GM12878 (cell line): ENCODE data around the gene NFKB2. TPM values are rescaled to one million over a fixed set of nuclear protein-coding genes. Genes with fewer than 3 reads are reported as not detected.

Source experiments
- ATAC-seq: fragments of 200-7000 bp; cut with Tn5 transposase; 3 replicates; pipeline ENCODE4 v1.9.1; 2020; ENCODE audit warnings: mild to moderate bottlenecking, moderate library complexity
- BruUV-seq: library from RNA; stranded (reverse); fragments of 400-500 nt; replicated peaks from 2 replicates; lab custom pipeline; 2021; lab: Mats Ljungman, UMichigan
- CTCF ChIA-PET: fragments of 300-600 bp; sonication (Branson Sonifier 250); formaldehyde crosslinking; extraction: SDS; loops from one replicate; lab custom pipeline; 2021; ENCODE audit warnings: inconsistent platforms; lab: Yijun Ruan, JAX
- POLR2A ChIA-PET: fragments of 350-600 bp; formaldehyde crosslinking; extraction: SDS; loops from one replicate; lab custom pipeline; 2021; ENCODE audit warnings: inconsistent platforms; lab: Charles Lee
- RAD21 ChIA-PET: fragments of 300-600 bp; sonication (Branson Sonifier 250); formaldehyde crosslinking; loops from one replicate; lab custom pipeline; 2023; ENCODE audit warnings: antibody characterized with exemption; ENCODE audit not compliant: unreplicated experiment; lab: Charles Lee
- SMC1A ChIA-PET: fragments of 300-600 bp; sonication (Branson Sonifier 250); formaldehyde crosslinking; loops from one replicate; lab custom pipeline; 2023; ENCODE audit not compliant: unreplicated experiment, uncharacterized antibody; lab: Charles Lee
- DNase-seq: peaks from one replicate; pipeline ENCODE4 v3.0.0-alpha.2; 2011; ENCODE audit warnings: low read depth, low spot score
- FAIRE-seq: peaks from 3 replicates; lab custom pipeline; 2011; peaks lifted over from hg19 to GRCh38; lab: Jason Lieb, UNC
- H2AFZ ChIP-seq: 2 replicates; pipeline ENCODE4 v1.6.0; 2011; ENCODE audit warnings: low read depth, low read length, control low read depth; ENCODE audit not compliant: control insufficient read depth
- H3K27ac ChIP-seq: 2 replicates; pipeline ENCODE4 v1.5.1; 2011; ENCODE audit warnings: control low read depth; ENCODE audit not compliant: control insufficient read depth, insufficient read depth
- H3K27me3 ChIP-seq, 2 experiments: replicated peaks in 1 of 2; 2 replicates each; pipeline versions ENCODE4 v1.6.0 to v1.6.1; 2011; ENCODE audit warnings: low read length in 1 of 2; ENCODE audit not compliant: control insufficient read depth in 2 of 2, insufficient read depth in 2 of 2
- H3K36me3 ChIP-seq, 2 experiments: 2 replicates each; pipeline ENCODE4 v1.5.1; 2011; ENCODE audit warnings: low read length in 1 of 2; ENCODE audit not compliant: control insufficient read depth in 2 of 2, insufficient read depth in 2 of 2
- H3K4me1 ChIP-seq: 2 replicates; pipeline ENCODE4 v1.6.1; 2011; ENCODE audit warnings: mild to moderate bottlenecking, low read length, moderate library complexity, mixed read lengths; ENCODE audit not compliant: control insufficient read depth, insufficient read depth
- H3K4me2 ChIP-seq: 2 replicates; pipeline ENCODE4 v1.6.0; 2011; ENCODE audit warnings: control low read depth; ENCODE audit not compliant: control insufficient read depth, insufficient read depth
- H3K4me3 ChIP-seq: fragments of 200-600 bp; sonication (generic); 2 replicates; pipeline ENCODE4 v1.5.1; 2016
- H3K79me2 ChIP-seq: 2 replicates; pipeline ENCODE4 v1.6.0; 2011; ENCODE audit warnings: low read length; ENCODE audit not compliant: control insufficient read depth, insufficient read depth
- H3K9ac ChIP-seq: 2 replicates; pipeline ENCODE4 v1.8.0; 2011; ENCODE audit warnings: low read length, control low read depth, mixed read lengths; ENCODE audit not compliant: control insufficient read depth, insufficient read depth
- H3K9me3 ChIP-seq: replicated peaks from 3 replicates; pipeline ENCODE4 v1.5.1; 2011; ENCODE audit warnings: mild to moderate bottlenecking, low read length; ENCODE audit not compliant: control insufficient read depth, insufficient read depth
- H4K20me1 ChIP-seq: 2 replicates; pipeline ENCODE4 v1.6.0; 2011; ENCODE audit not compliant: control insufficient read depth, insufficient read depth
- CBX5 ChIP-seq: sonication (generic); IDR thresholded peaks from 2 replicates; pipeline ENCODE4 v1.6.1; 2016; ENCODE audit warnings: low read depth, moderate library complexity, mild to moderate bottlenecking, inconsistent platforms
- IKZF1 ChIP-seq: fragments of 450-650 bp; conservative IDR thresholded peaks from 2 replicates; pipeline ENCODE4 v1.6.1; 2017; ENCODE audit warnings: antibody characterized with exemption, mild to moderate bottlenecking
- IRF3 ChIP-seq: fragments of 450-650 bp; IDR thresholded peaks from 2 replicates; pipeline ENCODE4 v1.6.1; 2014; ENCODE audit warnings: mild to moderate bottlenecking
- JUND ChIP-seq: IDR thresholded peaks from 2 replicates; pipeline ENCODE4 v1.6.1; 2012; ENCODE audit warnings: low read depth, mild to moderate bottlenecking, low read length, improper control_type of control experiment, moderate library complexity
- SUPT20H ChIP-seq: IDR thresholded peaks from 2 replicates; pipeline ENCODE4 v1.6.1; 2011; ENCODE audit warnings: low read depth, mild to moderate bottlenecking, low read length, moderate library complexity, borderline replicate concordance; ENCODE audit not compliant: control insufficient read depth
- YY1 ChIP-seq: IDR thresholded peaks from 2 replicates; pipeline ENCODE4 v1.6.1; 2011; ENCODE audit warnings: low read depth, mild to moderate bottlenecking, low read length
- WGBS: methylation state at CpG from one replicate; pipeline ENCODE4 v1.1.6; 2016; ENCODE audit warnings: low lambda C conversion rate; ENCODE audit not compliant: insufficient replicate concordance, insufficient coverage; ENCODE audit errors: missing lambda C conversion rate; 5-methylcytosine and 5-hydroxymethylcytosine counted together
- in situ Hi-C: fragments of 300-500 bp; cut with MboI; formaldehyde crosslinking; loops from 9 replicates; pipeline ENCODE4 v1.14.3; 2018; ENCODE audit warnings: mixed read lengths
- intact Hi-C: fragments of 100-400 bp; cut with micrococcal nuclease; formaldehyde crosslinking; loops from one replicate; pipeline ENCODE4 v1.14.2; 2022; ENCODE audit not compliant: unreplicated experiment
- polyA plus RNA-seq, 11 experiments: library from polyadenylated mRNA; depleted of rRNA in 4 of 11; unstranded in 6 of 11; stranded (reverse) in 5 of 11; fragments of >200 nt; fragmentation: Nextera tagmentation in 4 of 11; fragmentation: Illumina TruSeq in 1 of 11; extraction: Ambion mirVana in 4 of 11; extraction: Trizol in 1 of 11; gene quantifications; 1 replicate in 1 of 11; 2 replicates in 10 of 11; pipeline versions ENCODE4 v1.2.1 to v1.2.3, GENCODE V29; 2011 to 2016; ENCODE audit warnings: inconsistent platforms in 2 of 11, missing spikeins in 2 of 11, low read depth in 1 of 11
- total RNA-seq, 4 experiments: library from RNA; depleted of rRNA in 3 of 4; stranded (reverse); fragments of >200 nt in 3 of 4; fragmentation: Illumina TruSeq in 1 of 4; extraction: Trizol in 1 of 4; gene quantifications; 2 replicates each; pipeline versions ENCODE4 v1.2.1 to v1.2.3, GENCODE V29; 2013 to 2021

Gene NFKB2
- total and polyA plus RNA-seq, 10 of the 15 experiments (the other 5 are each of a cell fraction or from before 2014, with no cell fraction given): 0.56 to 144 (median 49.4) TPM

GRCh38 chr10:102434394-102435132, 39.1 kb downstream of the NFKB2 start:
- ChIA-PET CTCF (interaction anchor here (1.0 to 2.6 kb wide), 6 partner anchors 11 to 210 kb away, joined by 3 to 8 read pairs (median 5); partner anchors contain the start of gene C10orf95), POLR2A (interaction anchor here (0.7 to 5.5 kb wide), 8 partner anchors 13 to 818 kb away, joined by 3 to 42 read pairs (median 20); partner anchors contain the start of genes C10orf95, FBXL15 and NFKB2), SMC1A (interaction anchor here (0.5 to 5.5 kb wide), 5 partner anchors 13 to 198 kb away, joined by 3 to 42 read pairs (median 5); partner anchors contain the start of genes C10orf95 and FBXL15), RAD21 (interaction anchor here (1.0 to 3.0 kb wide), 4 partner anchors 14 to 150 kb away, joined by 3 to 16 read pairs (median 8); partner anchors contain the start of genes C10orf95 and FBXL15)
- Histone ChIP-seq H3K27ac (peak overlapping the region; percentile 38; the same call in 1 of the 2 replicates), H2AFZ (peak overlapping the region; percentile 85; the same call in 1 of the 2 replicates), H3K9me3 (no peaks in the 10 kb centered on the region), H3K4me2 (peak overlapping the region; percentile 68), H3K4me3 (peak overlapping the region; percentile 74; the same call in 1 of the 2 replicates), H3K36me3 (no peaks in the 10 kb centered on the region), H4K20me1 (no peaks in the 10 kb centered on the region), H3K27me3 (no peaks in the 10 kb centered on the region), H3K9ac (peak overlapping the region; percentile 55), H3K79me2 (peaks cover 11% of the 10 kb centered on the region), H3K4me1 (peaks cover 22% of the 10 kb centered on the region)
- in situ Hi-C loops (no loop called here), intact Hi-C loops (loop anchor here (5.0 kb wide), 1 partner anchor 278 kb away; the partner anchor contains the start of genes ARL3 and SFXN2)
- FAIRE-seq: no peak
- BruUV-seq: no TSS peak
- 42% methylated on average over 9 of the region's 9 CpGs for WGBS
- no peak for ATAC-seq
- DNase-seq: no peak
- TF ChIP-seq IKZF1 (0 out of 2 replicates have a peak, but pooled peaks have one; percentile 14), JUND (no peak), CBX5 (no peak), SUPT20H (no peak), YY1 (0 out of 2 replicates have a peak, but pooled peaks have one; percentile 3), IRF3 (no peak)
- TF ChIP-seq, all 136 proteins: peak for 2
